Upper lobe of left lung (tissue), 6 donors: ENCODE data around the gene DHX40. TPM values are rescaled to one million over a fixed set of nuclear protein-coding genes. Genes with fewer than 3 reads are reported as not detected.

Experiments
- ATAC-seq, 2 donors: fragments of 200-7000 bp; cut with Tn5 transposase; one replicate each; pipeline ENCODE4 v1.9.1; 2022; ENCODE audit warnings: mild to moderate bottlenecking in 2 of 2, moderate library complexity in 2 of 2; ENCODE audit not compliant: low FRiP score in 2 of 2
- DNase-seq, 2 donors: peaks; one replicate each; pipeline ENCODE4 v3.0.0-alpha.2; 2019 to 2020
- H3K27ac ChIP-seq, 4 donors: fragments of 200-600 bp; sonication (generic); one replicate each; pipeline ENCODE4 v1.5.1; 2016 to 2019
- H3K27me3 ChIP-seq, 4 donors: fragments of 200-600 bp; sonication (generic); one replicate each; pipeline ENCODE4 v1.5.1; 2017 to 2019
- H3K36me3 ChIP-seq, 4 donors: fragments of 200-600 bp; sonication (generic); one replicate each; pipeline ENCODE4 v1.5.1; 2016 to 2019
- H3K4me1 ChIP-seq, 4 donors: fragments of 200-600 bp; sonication (generic); one replicate each; pipeline ENCODE4 v1.5.1; 2018 to 2019
- H3K4me3 ChIP-seq, 4 donors: fragments of 200-600 bp; sonication (generic); one replicate each; pipeline ENCODE4 v1.5.1; 2017 to 2019; ENCODE audit warnings: mild to moderate bottlenecking in 2 of 4, moderate library complexity in 1 of 4
- H3K9me3 ChIP-seq, 4 donors: fragments of 200-600 bp; sonication (generic); one replicate each; pipeline ENCODE4 v1.5.1; 2018 to 2019
- EP300 ChIP-seq, 4 donors: sonication (generic); formaldehyde crosslinking; IDR thresholded peaks; one replicate each; pipeline ENCODE4 v1.5.1; 2017; ENCODE audit warnings: antibody characterized with exemption in 4 of 4, control low read depth in 2 of 4
- POLR2A ChIP-seq, 4 donors: fragments of 450-650 bp; IDR thresholded peaks; one replicate each; pipeline ENCODE4 v1.5.1; 2016 to 2017; ENCODE audit warnings: antibody characterized with exemption in 4 of 4, mild to moderate bottlenecking in 2 of 4
- POLR2AphosphoS5 ChIP-seq, 2 donors: sonication (generic); formaldehyde crosslinking; IDR thresholded peaks; one replicate each; pipeline ENCODE4 v1.5.1; 2017; ENCODE audit warnings: antibody characterized with exemption in 2 of 2
- WGBS, 2 donors: methylation state at CpG; one replicate each; pipeline ENCODE4 v1.1.5; 2017 to 2018; 5-methylcytosine and 5-hydroxymethylcytosine counted together
- total RNA-seq, 6 donors: library from RNA; depleted of rRNA in 4 of 6; stranded (reverse); fragments of >200 nt in 4 of 6; gene quantifications; one replicate each; pipeline versions ENCODE4 v1.1.0 to v1.2.1, GENCODE V29; 2016 to 2021
- TF ChIP-seq, protein P1 (sequence below), 6 experiments: fragments of 450-650 bp in 4 of 6; fragments of 200-600 bp in 2 of 6; sonication (generic) in 2 of 6; IDR thresholded peaks; one replicate each; pipeline ENCODE4 v1.5.1; 2016 to 2019; ENCODE audit warnings: antibody characterized with exemption in 6 of 6
- donor health status: DM: no; HTN: no; CAD: no; lungs with moderate emphysema.
- donor health status: DM: no; HTN: yes; CAD: no; lungs with severe emphysema.

The DHX40 gene, protein sequence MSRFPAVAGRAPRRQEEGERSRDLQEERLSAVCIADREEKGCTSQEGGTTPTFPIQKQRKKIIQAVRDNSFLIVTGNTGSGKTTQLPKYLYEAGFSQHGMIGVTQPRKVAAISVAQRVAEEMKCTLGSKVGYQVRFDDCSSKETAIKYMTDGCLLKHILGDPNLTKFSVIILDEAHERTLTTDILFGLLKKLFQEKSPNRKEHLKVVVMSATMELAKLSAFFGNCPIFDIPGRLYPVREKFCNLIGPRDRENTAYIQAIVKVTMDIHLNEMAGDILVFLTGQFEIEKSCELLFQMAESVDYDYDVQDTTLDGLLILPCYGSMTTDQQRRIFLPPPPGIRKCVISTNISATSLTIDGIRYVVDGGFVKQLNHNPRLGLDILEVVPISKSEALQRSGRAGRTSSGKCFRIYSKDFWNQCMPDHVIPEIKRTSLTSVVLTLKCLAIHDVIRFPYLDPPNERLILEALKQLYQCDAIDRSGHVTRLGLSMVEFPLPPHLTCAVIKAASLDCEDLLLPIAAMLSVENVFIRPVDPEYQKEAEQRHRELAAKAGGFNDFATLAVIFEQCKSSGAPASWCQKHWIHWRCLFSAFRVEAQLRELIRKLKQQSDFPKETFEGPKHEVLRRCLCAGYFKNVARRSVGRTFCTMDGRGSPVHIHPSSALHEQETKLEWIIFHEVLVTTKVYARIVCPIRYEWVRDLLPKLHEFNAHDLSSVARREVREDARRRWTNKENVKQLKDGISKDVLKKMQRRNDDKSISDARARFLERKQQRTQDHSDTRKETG
- total RNA-seq = 10 to 100 TPM; 11.8 to 63.2 (median 21.0) TPM

DNA sequence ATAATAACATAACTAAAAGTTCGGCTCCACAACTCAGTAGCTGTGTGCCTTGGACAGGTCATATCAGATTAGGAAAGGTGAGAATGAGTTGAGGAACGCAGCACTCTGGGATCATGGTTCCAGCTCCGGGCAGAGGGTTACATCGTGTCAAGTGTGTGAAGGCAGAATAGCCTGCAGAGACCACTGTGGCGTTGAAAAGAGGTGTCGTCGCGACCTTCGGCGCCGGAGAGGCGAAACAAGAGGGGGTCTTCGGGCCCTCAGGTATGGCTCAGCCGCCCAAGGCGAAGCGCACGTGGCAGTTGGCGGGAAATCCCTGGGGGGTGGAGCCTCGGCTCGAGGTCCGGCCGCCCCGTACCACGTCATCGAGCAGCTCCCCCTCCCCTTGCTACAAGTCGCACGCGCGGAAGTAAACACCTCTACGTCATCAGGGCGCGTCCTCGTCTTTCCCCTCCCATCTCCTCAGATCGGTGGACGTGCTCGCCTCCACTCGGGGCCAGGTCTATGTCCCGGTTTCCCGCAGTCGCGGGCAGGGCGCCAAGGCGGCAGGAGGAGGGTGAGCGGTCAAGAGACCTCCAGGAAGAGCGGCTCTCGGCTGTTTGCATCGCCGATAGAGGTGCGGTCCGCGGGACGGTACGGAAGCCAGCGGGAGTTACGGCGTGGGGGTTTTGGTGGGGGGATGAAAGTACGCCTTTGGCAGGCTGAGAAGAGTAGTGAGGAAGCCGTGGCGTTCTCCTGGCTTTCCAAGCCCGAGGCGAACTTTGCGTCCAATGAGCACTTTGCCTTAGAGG is at the start of gene DHX40:
Gene DHX40, plus strand, starts transcription at position 440 of the 788 bp plus-strand sequence. Its CDS starts 62 bp downstream, at position 502.
- H3K27ac ChIP-seq = peak within 1 kb of the TSS; percentile 73 to 93 (median 84)
- WGBS, 2 donors = 11 to 31% methylated on average over 21 to 62 of the region's 62 CpGs
- DNase-seq = peak; percentile 94 to 97
- H3K27me3 ChIP-seq = no peaks in the 10 kb centered on the region
- no peaks in the 10 kb centered on the region for H3K9me3 ChIP-seq
- H3K4me3 ChIP-seq = peak within 1 kb of the TSS; percentile 77 to 99 (median 88)
- ATAC-seq = peak; percentile 97 to 99
- H3K36me3 ChIP-seq = peaks cover 0 to 1% (median 0%) of the 10 kb centered on the region in 4 donors
- peaks cover 6 to 14% (median 12%) of the 10 kb centered on the region in 4 donors for H3K4me1 ChIP-seq
- TF ChIP-seq POLR2AphosphoS5 (IDR thresholded peaks at IDR 0.05) = peak; percentile 93 to 95
- peak in 2 of 4 donors; percentile 69 to 72 for TF ChIP-seq POLR2A (IDR thresholded peaks at IDR 0.05)
- TF ChIP-seq EP300 (IDR thresholded peaks at IDR 0.05) = peak in 2 of 4 donors; percentile 24 to 78
- TF ChIP-seq, protein P1, sequence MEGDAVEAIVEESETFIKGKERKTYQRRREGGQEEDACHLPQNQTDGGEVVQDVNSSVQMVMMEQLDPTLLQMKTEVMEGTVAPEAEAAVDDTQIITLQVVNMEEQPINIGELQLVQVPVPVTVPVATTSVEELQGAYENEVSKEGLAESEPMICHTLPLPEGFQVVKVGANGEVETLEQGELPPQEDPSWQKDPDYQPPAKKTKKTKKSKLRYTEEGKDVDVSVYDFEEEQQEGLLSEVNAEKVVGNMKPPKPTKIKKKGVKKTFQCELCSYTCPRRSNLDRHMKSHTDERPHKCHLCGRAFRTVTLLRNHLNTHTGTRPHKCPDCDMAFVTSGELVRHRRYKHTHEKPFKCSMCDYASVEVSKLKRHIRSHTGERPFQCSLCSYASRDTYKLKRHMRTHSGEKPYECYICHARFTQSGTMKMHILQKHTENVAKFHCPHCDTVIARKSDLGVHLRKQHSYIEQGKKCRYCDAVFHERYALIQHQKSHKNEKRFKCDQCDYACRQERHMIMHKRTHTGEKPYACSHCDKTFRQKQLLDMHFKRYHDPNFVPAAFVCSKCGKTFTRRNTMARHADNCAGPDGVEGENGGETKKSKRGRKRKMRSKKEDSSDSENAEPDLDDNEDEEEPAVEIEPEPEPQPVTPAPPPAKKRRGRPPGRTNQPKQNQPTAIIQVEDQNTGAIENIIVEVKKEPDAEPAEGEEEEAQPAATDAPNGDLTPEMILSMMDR (IDR thresholded peaks at IDR 0.05) = no peak

DNA sequence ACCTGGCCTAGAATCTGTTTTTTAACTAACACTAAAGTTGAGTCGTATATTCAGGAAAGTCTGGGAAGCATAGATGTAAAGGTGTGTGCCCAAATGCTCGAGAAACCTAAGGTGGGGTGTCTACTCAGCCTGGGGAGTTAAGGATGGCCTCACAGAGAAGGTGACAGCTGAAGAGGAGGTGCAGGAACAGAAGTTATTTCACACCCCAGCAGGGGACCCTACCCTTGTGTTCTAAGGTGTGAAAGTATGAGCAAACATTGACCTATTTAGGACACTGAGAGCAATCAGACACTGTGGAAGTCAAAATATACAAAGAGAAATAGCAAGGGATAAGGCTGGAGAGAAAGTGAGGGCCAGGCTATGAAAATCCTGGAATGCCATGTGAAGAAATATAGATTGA is 49.0 kb upstream of the DHX40 start:
- no peak for DNase-seq
- H3K27me3 ChIP-seq = no peaks in the 10 kb centered on the region
- no peak overlapping the region for H3K27ac ChIP-seq
- no peaks in the 10 kb centered on the region for H3K36me3 ChIP-seq
- H3K9me3 ChIP-seq = no peaks in the 10 kb centered on the region
- WGBS, 2 donors = 77 to 78% methylated on average over 2 of the region's 2 CpGs
- no peak for ATAC-seq
- no peak overlapping the region for H3K4me3 ChIP-seq
- TF ChIP-seq POLR2A (IDR thresholded peaks at IDR 0.05) = no peak
- TF ChIP-seq, protein P1 (IDR thresholded peaks at IDR 0.05) = no peak
- peaks cover 29 to 50% (median 32%) of the 10 kb centered on the region in 4 donors for H3K4me1 ChIP-seq

DNA sequence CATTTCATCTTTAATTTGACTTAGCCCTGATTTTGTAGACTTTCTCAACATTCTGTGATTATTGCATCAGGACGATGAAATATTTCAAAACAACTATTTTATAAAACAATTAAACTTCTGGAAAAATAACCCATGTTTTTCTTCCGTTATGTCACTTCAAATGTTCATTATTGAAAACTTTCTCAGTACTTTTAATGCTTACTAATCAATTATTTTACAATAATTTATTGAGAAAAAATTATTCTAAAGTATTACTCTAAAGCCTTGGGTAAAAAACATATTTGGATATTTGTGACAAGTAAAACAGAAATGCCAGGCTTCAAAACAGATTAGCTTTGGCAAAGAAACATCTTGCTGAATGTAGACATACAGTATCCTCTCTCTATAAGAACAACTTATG is 46.3 kb upstream of the DHX40 start:
- DNase-seq = no peak
- no peak for ATAC-seq
- H3K27ac ChIP-seq = no peak overlapping the region

DNA sequence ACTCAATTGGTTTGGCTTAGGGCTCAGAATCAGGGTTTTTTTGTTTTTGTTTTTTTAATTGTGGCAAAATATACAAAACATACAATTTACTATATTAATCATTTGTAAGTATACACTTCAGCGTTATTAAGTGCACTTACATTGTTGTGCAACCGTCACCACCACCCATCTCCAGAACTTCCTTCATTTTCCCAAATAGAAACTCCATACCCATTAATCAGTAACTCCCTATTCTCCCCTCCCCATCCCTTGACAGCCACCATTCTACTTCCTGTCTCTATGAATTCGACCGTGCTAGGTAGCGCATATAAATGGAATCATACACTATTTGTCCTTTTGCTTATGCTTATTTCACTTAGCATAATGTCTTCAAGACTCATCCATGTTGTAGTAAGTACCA is 45.2 kb upstream of the DHX40 start:
- WGBS, 2 donors = 23 to 33% methylated on average over 5 of the region's 5 CpGs
- no peak for TF ChIP-seq POLR2A (IDR thresholded peaks at IDR 0.05)
- TF ChIP-seq, protein P1 (IDR thresholded peaks at IDR 0.05) = no peak
- TF ChIP-seq POLR2AphosphoS5 (IDR thresholded peaks at IDR 0.05) = no peak
- TF ChIP-seq EP300 (IDR thresholded peaks at IDR 0.05) = no peak
- DNase-seq (no peak), ATAC-seq (peak in 1 of 2 donors; percentile 21)
- Histone ChIP-seq H3K27ac (peak overlapping the region in 1 of 4 donors; percentile 30), H3K4me3 (no peak overlapping the region), H3K4me1 (peaks cover 10 to 31% (median 14%) of the 10 kb centered on the region in 4 donors), H3K36me3 (no peaks in the 10 kb centered on the region), H3K27me3 (no peaks in the 10 kb centered on the region), H3K9me3 (no peaks in the 10 kb centered on the region)

More for the DNA sequence above, 46.3 kb upstream of the DHX40 start:
- H3K4me3 ChIP-seq = no peak overlapping the region
- H3K4me1 ChIP-seq = peaks cover 21 to 40% (median 23%) of the 10 kb centered on the region in 4 donors
- no peaks in the 10 kb centered on the region for H3K27me3 ChIP-seq
- H3K36me3 ChIP-seq = no peaks in the 10 kb centered on the region
- no peaks in the 10 kb centered on the region for H3K9me3 ChIP-seq
- TF ChIP-seq POLR2AphosphoS5 (IDR thresholded peaks at IDR 0.05) (no peak), EP300 (IDR thresholded peaks at IDR 0.05) (no peak), POLR2A (IDR thresholded peaks at IDR 0.05) (no peak)
- TF ChIP-seq, protein P1 (IDR thresholded peaks at IDR 0.05) = no peak
- 82 to 83% methylated on average over 2 of the region's 2 CpGs for WGBS, 2 donors
